A673 (cell line): ENCODE results near the gene ASIC2. TPM values are rescaled to one million over a fixed set of nuclear protein-coding genes. Genes with fewer than 3 reads are reported as not detected.
A peak's percentile ranks its signal among the peaks of the same experiment; 100 is the strongest.

Experiments used
- BruUV-seq: library from RNA; stranded (reverse); fragments of 400-500 nt; replicated peaks from 2 replicates; lab custom pipeline; 2021; lab: Mats Ljungman, UMichigan
- CTCF ChIA-PET: fragments of 300-600 bp; sonication (Branson Sonifier 250); formaldehyde crosslinking; loops from one replicate; lab custom pipeline; 2022; ENCODE audit warnings: antibody characterized with exemption; lab: Charles Lee
- POLR2A ChIA-PET: fragments of 300-600 bp; sonication (Branson Sonifier 250); formaldehyde crosslinking; loops from one replicate; lab custom pipeline; 2022; ENCODE audit warnings: antibody characterized with exemption; ENCODE audit not compliant: low non-redundant PET; lab: Charles Lee
- DNase-seq: peaks from one replicate; pipeline ENCODE4 v3.0.0-alpha.2; 2015; ENCODE audit warnings: low spot score
- H3K27ac ChIP-seq: fragments of 200-600 bp; sonication (generic); 2 replicates; pipeline ENCODE4 v1.5.1; 2016; ENCODE audit warnings: mixed run types, low read depth, mild to moderate bottlenecking, mixed read lengths, antibody characterized with exemption, low read length; ENCODE audit not compliant: poor library complexity, severe bottlenecking
- H3K27me3 ChIP-seq: fragments of 200-600 bp; sonication (generic); replicated peaks from 2 replicates; pipeline ENCODE4 v1.6.1; 2017; ENCODE audit warnings: mixed run types, low read depth, mild to moderate bottlenecking, mixed read lengths, antibody characterized with exemption, low read length; ENCODE audit not compliant: insufficient read depth, poor library complexity
- H3K36me3 ChIP-seq: fragments of 200-600 bp; sonication (generic); 2 replicates; pipeline ENCODE4 v1.6.1; 2016; ENCODE audit warnings: mixed run types, mild to moderate bottlenecking, mixed read lengths, antibody characterized with exemption, low read length; ENCODE audit not compliant: insufficient read depth, poor library complexity, severe bottlenecking
- H3K4me1 ChIP-seq: fragments of 200-600 bp; sonication (generic); 2 replicates; pipeline ENCODE4 v1.6.1; 2017; ENCODE audit warnings: mixed run types, mild to moderate bottlenecking, mixed read lengths, antibody characterized with exemption, low read length; ENCODE audit not compliant: insufficient read depth, poor library complexity, severe bottlenecking
- H3K4me3 ChIP-seq: fragments of 200-600 bp; sonication (generic); 2 replicates; pipeline ENCODE4 v1.5.1; 2016; ENCODE audit warnings: low read depth, mixed run types, mild to moderate bottlenecking, mixed read lengths, low read length; ENCODE audit not compliant: poor library complexity, severe bottlenecking
- H3K9me3 ChIP-seq: fragments of 200-600 bp; sonication (generic); 2 replicates; pipeline ENCODE4 v1.6.1; 2016; ENCODE audit warnings: mixed run types, low read depth, mild to moderate bottlenecking, mixed read lengths, antibody characterized with exemption, low read length; ENCODE audit not compliant: poor library complexity, severe bottlenecking
- EZH2 ChIP-seq: fragments of 200-600 bp; sonication (generic); IDR thresholded peaks from 2 replicates; pipeline ENCODE4 v1.6.1; 2017; ENCODE audit warnings: borderline replicate concordance, low read depth, mild to moderate bottlenecking, mixed read lengths, antibody characterized with exemption, low read length; ENCODE audit not compliant: poor library complexity, severe bottlenecking
- intact Hi-C: fragments of 100-400 bp; cut with micrococcal nuclease; formaldehyde crosslinking; loops from one replicate; pipeline ENCODE4 v1.10.0; 2022; ENCODE audit not compliant: unreplicated experiment
- total RNA-seq: library from RNA; stranded (reverse); gene quantifications from 2 replicates; pipeline ENCODE4 v1.2.3, GENCODE V29; 2021
- TF ChIP-seq, protein P1 (sequence below): fragments of 300-800, 200-600 bp; sonication (generic); conservative IDR thresholded peaks from 2 replicates; pipeline ENCODE4 v1.5.1; 2017; ENCODE audit warnings: low read depth, mild to moderate bottlenecking, antibody characterized with exemption, low read length, moderate library complexity, mixed read lengths

ASIC2 gene
- total RNA-seq, 1 experiment from 2014 or later: 8.6 TPM

DNA sequence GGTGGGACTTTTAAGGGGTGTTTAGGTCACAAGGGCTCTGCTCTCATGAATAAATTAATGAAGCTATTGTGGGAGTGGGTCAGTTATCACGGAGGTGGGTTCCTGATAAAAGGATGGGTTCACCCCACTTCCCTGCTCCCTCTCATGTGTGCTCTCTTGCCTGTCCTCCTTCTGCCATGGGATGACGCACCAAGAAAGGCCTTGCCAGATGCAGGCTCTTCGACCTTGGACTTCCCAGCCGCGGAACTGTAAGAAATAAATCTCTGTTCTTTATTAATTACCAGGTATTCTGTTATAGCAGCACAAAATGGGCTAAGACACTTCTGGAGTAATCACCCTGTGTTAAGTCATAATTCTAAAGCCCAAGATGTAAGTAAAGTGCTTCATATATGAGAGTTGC, 141.5 kb downstream of the ASIC2 start:
- CTCF ChIA-PET: no interaction called here
- peak overlapping the region; percentile 86 for H3K27ac ChIP-seq
- intact Hi-C loops: no loop called here
- no peaks in the 10 kb centered on the region for H3K9me3 ChIP-seq
- BruUV-seq: no TSS peak
- H3K27me3 ChIP-seq: no peaks in the 10 kb centered on the region
- POLR2A ChIA-PET: no interaction called here
- no peak for TF ChIP-seq EZH2
- TF ChIP-seq, protein P1, sequence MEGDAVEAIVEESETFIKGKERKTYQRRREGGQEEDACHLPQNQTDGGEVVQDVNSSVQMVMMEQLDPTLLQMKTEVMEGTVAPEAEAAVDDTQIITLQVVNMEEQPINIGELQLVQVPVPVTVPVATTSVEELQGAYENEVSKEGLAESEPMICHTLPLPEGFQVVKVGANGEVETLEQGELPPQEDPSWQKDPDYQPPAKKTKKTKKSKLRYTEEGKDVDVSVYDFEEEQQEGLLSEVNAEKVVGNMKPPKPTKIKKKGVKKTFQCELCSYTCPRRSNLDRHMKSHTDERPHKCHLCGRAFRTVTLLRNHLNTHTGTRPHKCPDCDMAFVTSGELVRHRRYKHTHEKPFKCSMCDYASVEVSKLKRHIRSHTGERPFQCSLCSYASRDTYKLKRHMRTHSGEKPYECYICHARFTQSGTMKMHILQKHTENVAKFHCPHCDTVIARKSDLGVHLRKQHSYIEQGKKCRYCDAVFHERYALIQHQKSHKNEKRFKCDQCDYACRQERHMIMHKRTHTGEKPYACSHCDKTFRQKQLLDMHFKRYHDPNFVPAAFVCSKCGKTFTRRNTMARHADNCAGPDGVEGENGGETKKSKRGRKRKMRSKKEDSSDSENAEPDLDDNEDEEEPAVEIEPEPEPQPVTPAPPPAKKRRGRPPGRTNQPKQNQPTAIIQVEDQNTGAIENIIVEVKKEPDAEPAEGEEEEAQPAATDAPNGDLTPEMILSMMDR: no peak
- no peaks in the 10 kb centered on the region for H3K36me3 ChIP-seq
- no peak overlapping the region for H3K4me3 ChIP-seq
- peaks cover 27% of the 10 kb centered on the region for H3K4me1 ChIP-seq
- no peak for DNase-seq

DNA sequence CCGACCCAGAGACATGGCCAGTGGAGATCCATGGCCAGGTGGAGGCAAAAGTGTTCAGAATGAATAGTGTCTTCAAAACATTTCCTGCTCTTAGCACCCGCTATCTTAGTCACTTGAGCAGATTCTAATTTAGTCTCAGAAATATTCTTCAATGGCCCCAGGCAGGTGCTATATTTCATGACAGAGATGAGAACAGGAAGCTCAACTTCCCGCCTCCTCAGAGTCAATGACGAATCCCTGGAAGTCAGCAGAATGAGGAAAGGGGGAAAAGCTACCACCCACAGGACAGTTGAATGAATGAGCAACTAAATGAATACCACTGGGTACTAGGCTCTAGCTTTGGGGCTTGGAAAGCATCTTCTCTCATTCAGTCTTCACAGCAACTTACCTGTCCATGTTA, 147.2 kb downstream of the ASIC2 start:
- H3K4me3 ChIP-seq: no peak overlapping the region
- no peaks in the 10 kb centered on the region for H3K36me3 ChIP-seq
- no peaks in the 10 kb centered on the region for H3K9me3 ChIP-seq
- peaks cover 5% of the 10 kb centered on the region for H3K4me1 ChIP-seq
- TF ChIP-seq, protein P1: no peak
- no peak for TF ChIP-seq EZH2
- no peaks in the 10 kb centered on the region for H3K27me3 ChIP-seq
- ChIA-PET CTCF (no interaction called here), POLR2A (interaction anchor here (0.6 kb wide), 1 partner anchor 64 kb away, joined by 6 read pairs; no protein-coding TSS in a partner anchor)
- no peak overlapping the region for H3K27ac ChIP-seq
- DNase-seq: no peak
- intact Hi-C loops: no loop called here
- BruUV-seq: no TSS peak

DNA sequence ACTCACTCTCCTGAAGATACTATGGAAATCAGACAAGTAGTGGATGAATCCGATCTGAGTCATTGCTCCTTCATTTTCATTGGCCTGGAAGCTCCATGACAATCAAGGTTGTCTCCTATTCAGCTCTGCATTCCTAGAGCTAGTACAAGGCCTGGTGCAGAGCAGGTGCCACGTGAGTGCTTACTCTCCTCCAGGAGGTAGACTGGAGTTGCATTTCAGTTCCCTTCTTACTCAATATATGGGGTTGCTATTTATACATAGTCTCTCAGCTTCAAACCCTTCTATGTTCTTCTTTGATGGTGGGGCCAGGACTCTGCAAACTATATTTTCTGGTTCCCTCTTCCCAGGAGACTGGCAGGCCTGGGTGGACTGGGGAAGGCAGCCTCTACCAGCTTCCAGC, 148.3 kb downstream of the ASIC2 start:
- no peaks in the 10 kb centered on the region for H3K36me3 ChIP-seq
- CTCF ChIA-PET: no interaction called here
- H3K27me3 ChIP-seq: no peaks in the 10 kb centered on the region
- peaks cover 13% of the 10 kb centered on the region for H3K4me1 ChIP-seq
- no TSS peak for BruUV-seq
- TF ChIP-seq, protein P1: no peak
- TF ChIP-seq EZH2: no peak
- DNase-seq: no peak
- H3K27ac ChIP-seq: no peak overlapping the region
- H3K9me3 ChIP-seq: no peaks in the 10 kb centered on the region
- intact Hi-C loops: loop anchor here (5.0 kb wide), 1 partner anchor 147 kb away; the partner anchor contains the start of gene ASIC2
- POLR2A ChIA-PET: interaction anchor here (0.5 kb wide), 1 partner anchor 207 kb away, joined by 4 read pairs; no protein-coding TSS in a partner anchor
- H3K4me3 ChIP-seq: no peak overlapping the region
